ENCODE data around the gene FAM156A. TPM values are rescaled to one million over a fixed set of nuclear protein-coding genes. Genes with fewer than 3 reads are reported as not detected.
"Not testable (repeated sequence)": the region's sequence is repeated elsewhere in the genome, so short reads cannot be mapped to it uniquely, and the experiment has no call there.

Gene FAM156A
- total RNA-seq, 4 donors from 2014 or later, result 12.6 to 246 (median 29.3) TPM

- in situ Hi-C loops (cut with MboI; ENCODE audit: low pct_ligation_motif_present in 1 of 4, low pct_unique_long_range_greater_than_20kb in 1 of 4, low sequenced_read_pairs in 3 of 4), result loop anchor here in 1 of 4 donors (25.0 kb wide), 1 partner anchor 408 kb away; no protein-coding TSS in a partner anchor
- H3K36me3 ChIP-seq, result no peaks in the 10 kb centered on the region
- H3K9me3 ChIP-seq, result no peaks in the 10 kb centered on the region
- peak overlapping the region; percentile 34 to 63 (median 43) for H3K4me3 ChIP-seq
- DNase-seq, result peak; percentile 94
- TF ChIP-seq POLR2A (IDR thresholded peaks at IDR 0.05) (peak; percentile 18), EP300 (IDR thresholded peaks at IDR 0.05; ENCODE audit: low read depth) (no peak), CTCF (IDR thresholded peaks at IDR 0.05) (peak; percentile 57 to 95 (median 63)), POLR2AphosphoS5 (IDR thresholded peaks at IDR 0.05) (peak in 2 of 3 donors; percentile 30 to 43)
- intact Hi-C loops (cut with DNase I; ENCODE audit: low total_unique reads), result no loop called here
- 44% methylated on average over 46 of the region's 46 CpGs; no CpG with 5 or more reads in 1 of the 2 donors for WGBS, 2 donors (ENCODE audit: low coverage in 1 of 2)
- no peaks in the 10 kb centered on the region for H3K27me3 ChIP-seq
- peaks cover 0 to 12% (median 9%) of the 10 kb centered on the region in 4 donors for H3K4me1 ChIP-seq
- peak overlapping the region; percentile 77 to 88 (median 84) for H3K27ac ChIP-seq
Observed at GRCh38 chrX:52995135-52995986, 37.0 kb upstream of the FAM156A start.

GRCh38 chrX:52990848-52991247, 32.5 kb upstream of the FAM156A start:
- 76 to 90% methylated on average over 5 of the region's 5 CpGs for WGBS, 2 donors (ENCODE audit: low coverage in 1 of 2)
- no peak overlapping the region for H3K27ac ChIP-seq
- intact Hi-C loops (cut with DNase I; ENCODE audit: low total_unique reads), result no loop called here
- in situ Hi-C loops (cut with MboI; ENCODE audit: low pct_ligation_motif_present in 1 of 4, low pct_unique_long_range_greater_than_20kb in 1 of 4, low sequenced_read_pairs in 3 of 4), result loop anchor here in 1 of 4 donors (25.0 kb wide), 1 partner anchor 404 kb away; no protein-coding TSS in a partner anchor
- H3K36me3 ChIP-seq, result no peaks in the 10 kb centered on the region
- no peak for DNase-seq
- no peak overlapping the region for H3K4me3 ChIP-seq
- no peaks in the 10 kb centered on the region for H3K9me3 ChIP-seq
- H3K4me1 ChIP-seq, result peaks cover 6 to 18% (median 8%) of the 10 kb centered on the region in 4 donors
- TF ChIP-seq POLR2AphosphoS5 (IDR thresholded peaks at IDR 0.05) (no peak), EP300 (IDR thresholded peaks at IDR 0.05; ENCODE audit: low read depth) (no peak), CTCF (IDR thresholded peaks at IDR 0.05) (no peak), POLR2A (IDR thresholded peaks at IDR 0.05) (no peak)
- no peaks in the 10 kb centered on the region for H3K27me3 ChIP-seq

- H3K4me3 ChIP-seq; H3K27ac ChIP-seq; H3K9me3 ChIP-seq; H3K36me3 ChIP-seq; H3K27me3 ChIP-seq; intact Hi-C loops (cut with DNase I; ENCODE audit: low total_unique reads): not testable (repeated sequence)
- 44% methylated on average over 5 of the region's 7 CpGs; no CpG with 5 or more reads in 1 of the 2 donors for WGBS, 2 donors (ENCODE audit: low coverage in 1 of 2)
- in situ Hi-C loops (cut with MboI; ENCODE audit: low pct_ligation_motif_present in 1 of 4, low pct_unique_long_range_greater_than_20kb in 1 of 4, low sequenced_read_pairs in 3 of 4), result loop anchor here in 1 of 4 donors (25.0 kb wide), 1 partner anchor 403 kb away; no protein-coding TSS in a partner anchor
- peaks cover 6 to 18% (median 8%) of the 10 kb centered on the region in 4 donors for H3K4me1 ChIP-seq
- TF ChIP-seq CTCF (IDR thresholded peaks at IDR 0.05), result peak; percentile 34 to 55 (median 48)
- DNase-seq, result peak; percentile 66
Observed at GRCh38 chrX:52990011-52990631, 31.8 kb upstream of the FAM156A start.

Measured in transverse colon (tissue), 4 donors.